ENCODE results near the gene ATF6B. TPM values are rescaled to one million over a fixed set of nuclear protein-coding genes. Genes with fewer than 3 reads are reported as not detected.

The ATF6B gene
- total and polyA plus RNA-seq, 2 of the 13 experiments (the other 11 are each of a cell fraction or from before 2014, with no cell fraction given) = 18.1 to 44.0 TPM

DNA sequence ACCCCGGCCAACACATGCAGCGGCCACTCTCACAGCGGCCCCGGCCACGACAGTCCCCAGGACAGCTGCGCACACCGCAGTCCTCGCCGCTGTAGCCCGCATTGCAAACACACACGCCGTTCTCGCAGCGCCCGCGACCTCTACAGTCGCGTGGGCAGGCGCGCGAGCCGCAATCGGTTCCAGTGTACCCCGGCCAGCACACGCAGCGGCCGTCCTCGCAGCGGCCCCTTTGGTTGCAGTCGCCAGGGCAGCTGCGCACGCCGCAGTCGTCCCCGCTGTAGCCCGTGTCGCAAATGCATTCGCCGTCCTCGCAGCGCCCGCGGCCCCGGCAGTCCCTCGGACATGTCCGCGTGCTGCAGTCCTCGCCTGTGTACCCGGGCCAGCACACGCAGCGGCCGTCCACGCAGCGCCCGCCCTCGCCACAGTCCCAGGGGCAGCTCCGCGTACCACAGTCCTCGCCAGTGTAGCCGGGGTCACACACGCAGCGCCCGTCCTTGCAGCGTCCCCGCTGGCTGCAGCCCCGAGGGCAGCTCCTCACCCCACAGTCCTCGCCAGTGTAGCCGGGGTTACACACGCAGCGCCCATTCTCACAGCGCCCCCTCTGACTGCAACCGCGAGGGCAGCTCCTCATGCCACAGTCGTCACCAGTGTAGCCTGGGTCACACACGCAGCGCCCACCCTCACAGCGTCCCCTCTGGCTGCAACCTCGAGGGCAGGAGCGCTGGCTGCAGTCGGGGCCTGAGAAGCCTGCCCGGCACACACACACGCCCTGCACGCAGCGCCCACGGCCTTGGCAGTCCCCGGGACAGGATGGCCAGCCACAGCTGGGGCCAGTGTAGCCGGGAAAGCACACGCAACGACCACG, 31.4 kb downstream of the ATF6B start (continued):
- TF ChIP-seq FOXA3 (CRISPR knock-in tag; IDR thresholded peaks at IDR 0.05) (no peak), KDM1A (CRISPR knock-in tag; IDR thresholded peaks at IDR 0.05) (no peak), REL (CRISPR knock-in tag; conservative IDR thresholded peaks at IDR 0.05) (0 out of 2 replicates have a peak, but pooled peaks have one; percentile 70), ESRRA (CRISPR knock-in tag; IDR thresholded peaks at IDR 0.05; ENCODE audit: low read depth) (no peak), ZNF547 (CRISPR knock-in tag; IDR thresholded peaks at IDR 0.05) (0 out of 2 replicates have a peak, but pooled peaks have one; percentile 66), SALL1 (CRISPR knock-in tag; IDR thresholded peaks at IDR 0.05) (peak; percentile 26; the same call in 1 of the 2 replicates), HNRNPLL (IDR thresholded peaks at IDR 0.05; ENCODE audit: low read depth, low read length, poor library complexity, severe bottlenecking) (peak; percentile 91), SAP130 (CRISPR knock-in tag; IDR thresholded peaks at IDR 0.05; ENCODE audit: low read depth) (no peak), ZNF776 (CRISPR knock-in tag; IDR thresholded peaks at IDR 0.05) (peak; percentile 71; the same call in 1 of the 2 replicates), ZFY (CRISPR knock-in tag; IDR thresholded peaks at IDR 0.05) (no peak), DR1 (CRISPR knock-in tag; IDR thresholded peaks at IDR 0.05) (peak; percentile 29; the same call in 1 of the 2 replicates)
- TF ChIP-seq, protein P1, sequence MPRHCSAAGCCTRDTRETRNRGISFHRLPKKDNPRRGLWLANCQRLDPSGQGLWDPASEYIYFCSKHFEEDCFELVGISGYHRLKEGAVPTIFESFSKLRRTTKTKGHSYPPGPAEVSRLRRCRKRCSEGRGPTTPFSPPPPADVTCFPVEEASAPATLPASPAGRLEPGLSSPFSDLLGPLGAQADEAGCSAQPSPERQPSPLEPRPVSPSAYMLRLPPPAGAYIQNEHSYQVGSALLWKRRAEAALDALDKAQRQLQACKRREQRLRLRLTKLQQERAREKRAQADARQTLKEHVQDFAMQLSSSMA (CRISPR knock-in tag; IDR thresholded peaks at IDR 0.05) = no peak
- TF ChIP-seq, protein P2, sequence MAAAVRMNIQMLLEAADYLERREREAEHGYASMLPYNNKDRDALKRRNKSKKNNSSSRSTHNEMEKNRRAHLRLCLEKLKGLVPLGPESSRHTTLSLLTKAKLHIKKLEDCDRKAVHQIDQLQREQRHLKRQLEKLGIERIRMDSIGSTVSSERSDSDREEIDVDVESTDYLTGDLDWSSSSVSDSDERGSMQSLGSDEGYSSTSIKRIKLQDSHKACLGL (CRISPR knock-in tag; IDR thresholded peaks at IDR 0.05) = no peak
- TF ChIP-seq, protein P3, sequence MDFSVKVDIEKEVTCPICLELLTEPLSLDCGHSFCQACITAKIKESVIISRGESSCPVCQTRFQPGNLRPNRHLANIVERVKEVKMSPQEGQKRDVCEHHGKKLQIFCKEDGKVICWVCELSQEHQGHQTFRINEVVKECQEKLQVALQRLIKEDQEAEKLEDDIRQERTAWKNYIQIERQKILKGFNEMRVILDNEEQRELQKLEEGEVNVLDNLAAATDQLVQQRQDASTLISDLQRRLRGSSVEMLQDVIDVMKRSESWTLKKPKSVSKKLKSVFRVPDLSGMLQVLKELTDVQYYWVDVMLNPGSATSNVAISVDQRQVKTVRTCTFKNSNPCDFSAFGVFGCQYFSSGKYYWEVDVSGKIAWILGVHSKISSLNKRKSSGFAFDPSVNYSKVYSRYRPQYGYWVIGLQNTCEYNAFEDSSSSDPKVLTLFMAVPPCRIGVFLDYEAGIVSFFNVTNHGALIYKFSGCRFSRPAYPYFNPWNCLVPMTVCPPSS (IDR thresholded peaks at IDR 0.05) = no peak
- TF ChIP-seq, protein P4, sequence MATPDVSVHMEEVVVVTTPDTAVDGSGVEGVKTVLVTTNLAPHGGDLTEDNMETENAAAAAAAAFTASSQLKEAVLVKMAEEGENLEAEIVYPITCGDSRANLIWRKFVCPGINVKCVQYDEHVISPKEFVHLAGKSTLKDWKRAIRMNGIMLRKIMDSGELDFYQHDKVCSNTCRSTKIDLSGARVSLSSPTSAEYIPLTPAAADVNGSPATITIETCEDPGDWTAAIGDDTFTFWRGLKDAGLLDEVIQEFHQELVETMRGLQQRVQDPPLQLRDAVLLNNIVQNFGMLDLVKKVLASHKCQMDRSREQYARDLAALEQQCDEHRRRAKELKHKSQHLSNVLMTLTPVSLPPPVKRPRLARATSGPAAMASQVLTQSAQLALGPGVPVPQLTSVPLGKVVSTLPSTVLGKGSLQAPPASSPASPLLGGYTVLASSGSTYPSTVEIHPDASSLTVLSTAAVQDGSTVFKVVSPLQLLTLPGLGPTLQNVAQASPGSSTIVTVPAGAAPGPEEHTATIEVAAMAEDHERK (CRISPR knock-in tag; IDR thresholded peaks at IDR 0.05; ENCODE audit: low read depth) = no peak
- TF ChIP-seq, protein P5, sequence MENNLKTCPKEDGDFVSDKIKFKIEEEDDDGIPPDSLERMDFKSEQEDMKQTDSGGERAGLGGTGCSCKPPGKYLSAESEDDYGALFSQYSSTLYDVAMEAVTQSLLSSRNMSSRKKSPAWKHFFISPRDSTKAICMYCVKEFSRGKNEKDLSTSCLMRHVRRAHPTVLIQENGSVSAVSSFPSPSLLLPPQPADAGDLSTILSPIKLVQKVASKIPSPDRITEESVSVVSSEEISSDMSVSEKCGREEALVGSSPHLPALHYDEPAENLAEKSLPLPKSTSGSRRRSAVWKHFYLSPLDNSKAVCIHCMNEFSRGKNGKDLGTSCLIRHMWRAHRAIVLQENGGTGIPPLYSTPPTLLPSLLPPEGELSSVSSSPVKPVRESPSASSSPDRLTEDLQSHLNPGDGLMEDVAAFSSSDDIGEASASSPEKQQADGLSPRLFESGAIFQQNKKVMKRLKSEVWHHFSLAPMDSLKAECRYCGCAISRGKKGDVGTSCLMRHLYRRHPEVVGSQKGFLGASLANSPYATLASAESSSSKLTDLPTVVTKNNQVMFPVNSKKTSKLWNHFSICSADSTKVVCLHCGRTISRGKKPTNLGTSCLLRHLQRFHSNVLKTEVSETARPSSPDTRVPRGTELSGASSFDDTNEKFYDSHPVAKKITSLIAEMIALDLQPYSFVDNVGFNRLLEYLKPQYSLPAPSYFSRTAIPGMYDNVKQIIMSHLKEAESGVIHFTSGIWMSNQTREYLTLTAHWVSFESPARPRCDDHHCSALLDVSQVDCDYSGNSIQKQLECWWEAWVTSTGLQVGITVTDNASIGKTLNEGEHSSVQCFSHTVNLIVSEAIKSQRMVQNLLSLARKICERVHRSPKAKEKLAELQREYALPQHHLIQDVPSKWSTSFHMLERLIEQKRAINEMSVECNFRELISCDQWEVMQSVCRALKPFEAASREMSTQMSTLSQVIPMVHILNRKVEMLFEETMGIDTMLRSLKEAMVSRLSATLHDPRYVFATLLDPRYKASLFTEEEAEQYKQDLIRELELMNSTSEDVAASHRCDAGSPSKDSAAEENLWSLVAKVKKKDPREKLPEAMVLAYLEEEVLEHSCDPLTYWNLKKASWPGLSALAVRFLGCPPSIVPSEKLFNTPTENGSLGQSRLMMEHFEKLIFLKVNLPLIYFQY (CRISPR knock-in tag; IDR thresholded peaks at IDR 0.05; ENCODE audit: borderline replicate concordance) = no peak
- TF ChIP-seq, protein P6, sequence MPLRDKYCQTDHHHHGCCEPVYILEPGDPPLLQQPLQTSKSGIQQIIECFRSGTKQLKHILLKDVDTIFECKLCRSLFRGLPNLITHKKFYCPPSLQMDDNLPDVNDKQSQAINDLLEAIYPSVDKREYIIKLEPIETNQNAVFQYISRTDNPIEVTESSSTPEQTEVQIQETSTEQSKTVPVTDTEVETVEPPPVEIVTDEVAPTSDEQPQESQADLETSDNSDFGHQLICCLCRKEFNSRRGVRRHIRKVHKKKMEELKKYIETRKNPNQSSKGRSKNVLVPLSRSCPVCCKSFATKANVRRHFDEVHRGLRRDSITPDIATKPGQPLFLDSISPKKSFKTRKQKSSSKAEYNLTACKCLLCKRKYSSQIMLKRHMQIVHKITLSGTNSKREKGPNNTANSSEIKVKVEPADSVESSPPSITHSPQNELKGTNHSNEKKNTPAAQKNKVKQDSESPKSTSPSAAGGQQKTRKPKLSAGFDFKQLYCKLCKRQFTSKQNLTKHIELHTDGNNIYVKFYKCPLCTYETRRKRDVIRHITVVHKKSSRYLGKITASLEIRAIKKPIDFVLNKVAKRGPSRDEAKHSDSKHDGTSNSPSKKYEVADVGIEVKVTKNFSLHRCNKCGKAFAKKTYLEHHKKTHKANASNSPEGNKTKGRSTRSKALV (CRISPR knock-in tag; IDR thresholded peaks at IDR 0.05) = peak; percentile 97

All from HepG2 (cell line).